ENCODE measurements around the gene ATE1.

ATE1 gene

DNA sequence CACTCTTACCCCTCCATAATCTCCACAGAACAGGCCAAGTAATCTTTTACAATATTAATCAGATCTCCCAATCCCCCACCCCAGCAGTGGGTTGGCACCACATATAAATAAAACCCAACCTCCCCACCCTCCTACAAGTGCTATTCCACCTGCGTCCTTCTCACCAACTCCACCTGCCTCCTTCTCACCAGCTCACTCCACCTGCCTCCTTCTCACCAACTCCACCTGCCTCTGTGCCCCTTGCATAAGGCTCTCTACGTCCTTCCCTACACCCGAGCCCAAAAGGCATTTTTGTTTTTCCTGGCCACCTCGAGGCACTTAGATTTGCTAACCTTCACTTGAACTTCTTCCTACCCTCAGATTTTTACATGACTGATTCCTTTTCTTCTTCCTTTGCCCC lies 89.7 kb downstream of the ATE1 start:
- Histone ChIP-seq H3K27ac (ENCODE audit: low read depth, low read length, poor library complexity, severe bottlenecking) (no peak overlapping the region), H4K20me1 (ENCODE audit: insufficient read depth, low read length) (no peaks in the 10 kb centered on the region), H3F3A (ENCODE audit: insufficient read depth, low read length) (no peaks in the 10 kb centered on the region), H3K9me2 (ENCODE audit: low read depth, low read length) (no peaks in the 10 kb centered on the region), H3K4me3 (ENCODE audit: low read depth, low read length, poor library complexity, severe bottlenecking) (no peak overlapping the region), H3K4me2 (ENCODE audit: low read length) (no peak overlapping the region), H3K79me2 (ENCODE audit: insufficient read depth, low read length) (no peaks in the 10 kb centered on the region), H3K36me3 (ENCODE audit: insufficient read depth, low read length) (peaks cover 10% of the 10 kb centered on the region), H3K27me3 (ENCODE audit: insufficient read depth, low read length) (no peaks in the 10 kb centered on the region), H2AFZ (ENCODE audit: low read length) (no peak overlapping the region), H3K4me1 (ENCODE audit: insufficient read depth, low read length, severe bottlenecking) (no peaks in the 10 kb centered on the region), H3K9ac (ENCODE audit: low read length) (no peak overlapping the region), H3K9me3 (ENCODE audit: low read length) (no peaks in the 10 kb centered on the region)
- TF ChIP-seq, protein P1, sequence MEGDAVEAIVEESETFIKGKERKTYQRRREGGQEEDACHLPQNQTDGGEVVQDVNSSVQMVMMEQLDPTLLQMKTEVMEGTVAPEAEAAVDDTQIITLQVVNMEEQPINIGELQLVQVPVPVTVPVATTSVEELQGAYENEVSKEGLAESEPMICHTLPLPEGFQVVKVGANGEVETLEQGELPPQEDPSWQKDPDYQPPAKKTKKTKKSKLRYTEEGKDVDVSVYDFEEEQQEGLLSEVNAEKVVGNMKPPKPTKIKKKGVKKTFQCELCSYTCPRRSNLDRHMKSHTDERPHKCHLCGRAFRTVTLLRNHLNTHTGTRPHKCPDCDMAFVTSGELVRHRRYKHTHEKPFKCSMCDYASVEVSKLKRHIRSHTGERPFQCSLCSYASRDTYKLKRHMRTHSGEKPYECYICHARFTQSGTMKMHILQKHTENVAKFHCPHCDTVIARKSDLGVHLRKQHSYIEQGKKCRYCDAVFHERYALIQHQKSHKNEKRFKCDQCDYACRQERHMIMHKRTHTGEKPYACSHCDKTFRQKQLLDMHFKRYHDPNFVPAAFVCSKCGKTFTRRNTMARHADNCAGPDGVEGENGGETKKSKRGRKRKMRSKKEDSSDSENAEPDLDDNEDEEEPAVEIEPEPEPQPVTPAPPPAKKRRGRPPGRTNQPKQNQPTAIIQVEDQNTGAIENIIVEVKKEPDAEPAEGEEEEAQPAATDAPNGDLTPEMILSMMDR (IDR thresholded peaks at IDR 0.05; ENCODE audit: low read length), result no peak
- no peak for TF ChIP-seq EZH2 (IDR thresholded peaks at IDR 0.05; ENCODE audit: borderline replicate concordance, low read length)

DNA sequence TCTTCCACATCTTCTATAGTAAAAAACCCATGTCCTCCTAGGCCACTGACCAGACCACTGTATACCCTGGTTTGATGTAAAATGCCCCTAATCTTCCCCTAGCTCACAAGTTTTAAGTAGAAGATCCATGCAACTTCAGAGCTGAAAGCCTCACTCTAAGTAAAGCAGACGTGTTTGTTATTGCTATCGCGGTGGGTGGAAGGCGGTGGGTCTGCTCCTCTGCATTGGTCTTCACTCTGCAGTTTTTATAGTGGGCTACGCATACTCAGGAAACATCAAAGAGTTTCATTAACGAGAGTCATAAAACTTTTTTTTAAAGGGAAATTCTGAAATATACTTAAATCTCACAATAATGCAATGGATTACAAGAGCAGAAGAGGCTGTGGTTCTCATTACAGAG lies 91.7 kb downstream of the ATE1 start:
- no peaks in the 10 kb centered on the region for H4K20me1 ChIP-seq (ENCODE audit: insufficient read depth, low read length)
- H3K4me3 ChIP-seq (ENCODE audit: low read depth, low read length, poor library complexity, severe bottlenecking), result no peak overlapping the region
- no peak for TF ChIP-seq EZH2 (IDR thresholded peaks at IDR 0.05; ENCODE audit: borderline replicate concordance, low read length)
- TF ChIP-seq, protein P1 (IDR thresholded peaks at IDR 0.05; ENCODE audit: low read length), result no peak
- no peak overlapping the region for H3K27ac ChIP-seq (ENCODE audit: low read depth, low read length, poor library complexity, severe bottlenecking)
- no peaks in the 10 kb centered on the region for H3K79me2 ChIP-seq (ENCODE audit: insufficient read depth, low read length)
- no peak overlapping the region for H3K4me2 ChIP-seq (ENCODE audit: low read length)
- no peaks in the 10 kb centered on the region for H3K9me2 ChIP-seq (ENCODE audit: low read depth, low read length)
- no peaks in the 10 kb centered on the region for H3F3A ChIP-seq (ENCODE audit: insufficient read depth, low read length)
- H3K4me1 ChIP-seq (ENCODE audit: insufficient read depth, low read length, severe bottlenecking), result no peaks in the 10 kb centered on the region
- H3K36me3 ChIP-seq (ENCODE audit: insufficient read depth, low read length), result peaks cover 19% of the 10 kb centered on the region
- no peak overlapping the region for H3K9ac ChIP-seq (ENCODE audit: low read length)
- H2AFZ ChIP-seq (ENCODE audit: low read length), result no peak overlapping the region
- no peaks in the 10 kb centered on the region for H3K27me3 ChIP-seq (ENCODE audit: insufficient read depth, low read length)
- no peaks in the 10 kb centered on the region for H3K9me3 ChIP-seq (ENCODE audit: low read length)

DNA sequence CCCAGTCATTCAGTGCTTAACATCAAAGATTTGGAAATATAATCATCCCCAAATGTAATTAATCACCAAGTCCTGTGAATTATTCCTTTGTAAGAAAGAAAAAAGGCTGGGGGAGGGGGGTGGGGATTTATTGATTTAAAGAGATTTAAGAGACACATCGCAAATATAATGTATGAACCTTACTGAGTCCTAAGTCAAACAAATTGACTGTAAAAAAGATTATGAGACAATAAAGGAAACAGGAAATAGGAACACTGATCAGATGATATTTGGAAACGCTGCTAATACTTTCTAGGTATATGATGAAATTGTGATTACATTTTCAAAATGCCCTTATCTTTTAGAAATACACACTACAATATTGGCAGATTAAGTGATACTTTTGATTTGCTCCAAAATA lies 92.5 kb downstream of the ATE1 start:
- Histone ChIP-seq H3K4me2 (ENCODE audit: low read length) (no peak overlapping the region), H4K20me1 (ENCODE audit: insufficient read depth, low read length) (no peaks in the 10 kb centered on the region), H3K9me2 (ENCODE audit: low read depth, low read length) (no peaks in the 10 kb centered on the region), H3K4me3 (ENCODE audit: low read depth, low read length, poor library complexity, severe bottlenecking) (no peak overlapping the region), H3K9me3 (ENCODE audit: low read length) (no peaks in the 10 kb centered on the region), H3K27me3 (ENCODE audit: insufficient read depth, low read length) (no peaks in the 10 kb centered on the region), H3K27ac (ENCODE audit: low read depth, low read length, poor library complexity, severe bottlenecking) (no peak overlapping the region), H3K36me3 (ENCODE audit: insufficient read depth, low read length) (peaks cover 19% of the 10 kb centered on the region), H3K4me1 (ENCODE audit: insufficient read depth, low read length, severe bottlenecking) (no peaks in the 10 kb centered on the region), H3F3A (ENCODE audit: insufficient read depth, low read length) (no peaks in the 10 kb centered on the region), H2AFZ (ENCODE audit: low read length) (no peak overlapping the region), H3K9ac (ENCODE audit: low read length) (no peak overlapping the region), H3K79me2 (ENCODE audit: insufficient read depth, low read length) (no peaks in the 10 kb centered on the region)
- TF ChIP-seq EZH2 (IDR thresholded peaks at IDR 0.05; ENCODE audit: borderline replicate concordance, low read length), result no peak
- TF ChIP-seq, protein P1 (IDR thresholded peaks at IDR 0.05; ENCODE audit: low read length), result no peak

Measured in OCI-LY1 (cell line).